Breast epithelium (tissue), 4 donors: ENCODE data around the gene GLIPR2. TPM values are rescaled to one million over a fixed set of nuclear protein-coding genes. Genes with fewer than 3 reads are reported as not detected.

ENCODE experiments used
- DNase-seq, 2 donors: peaks; one replicate each; pipeline ENCODE4 v3.0.0-alpha.2; 2019; ENCODE audit warnings: low spot score in 2 of 2
- H3K27ac ChIP-seq, 2 donors: fragments of 200-600 bp; sonication (generic) in 1 of 2; one replicate each; pipeline ENCODE4 v1.5.1; 2016 to 2019; ENCODE audit warnings: mild to moderate bottlenecking in 1 of 2
- H3K27me3 ChIP-seq, 2 donors: fragments of 200-600 bp; sonication (generic) in 1 of 2; one replicate each; pipeline versions ENCODE4 v1.5.1 to v1.6.0; 2017 to 2019; ENCODE audit warnings: control low read depth in 1 of 2, mild to moderate bottlenecking in 1 of 2
- H3K36me3 ChIP-seq: fragments of 200-600 bp; one replicate; pipeline ENCODE4 v1.5.1; 2019
- H3K4me1 ChIP-seq, 2 donors: fragments of 200-600 bp; sonication (generic); one replicate each; pipeline ENCODE4 v1.5.1; 2016 to 2019; ENCODE audit warnings: control low read depth in 1 of 2
- H3K4me3 ChIP-seq, 3 donors: fragments of 200-600 bp; sonication (generic); 1 replicate in 2 of 3; 2 replicates in 1 of 3; pipeline ENCODE4 v1.5.1; 2016 to 2019; ENCODE audit warnings: mild to moderate bottlenecking in 3 of 3, moderate library complexity in 2 of 3
- H3K9me3 ChIP-seq, 2 donors: fragments of 200-600 bp; sonication (generic) in 1 of 2; one replicate each; pipeline ENCODE4 v1.5.1; 2016 to 2019; ENCODE audit warnings: control low read depth in 1 of 2
- CTCF ChIP-seq, 3 donors: fragments of 450-650 bp; IDR thresholded peaks; one replicate each; pipeline ENCODE4 v1.5.1; 2016 to 2017; ENCODE audit warnings: antibody characterized with exemption in 3 of 3, mild to moderate bottlenecking in 3 of 3, moderate library complexity in 3 of 3
- POLR2A ChIP-seq: fragments of 450-650 bp; IDR thresholded peaks from one replicate; pipeline ENCODE4 v1.6.1; 2016; ENCODE audit warnings: antibody characterized with exemption, mild to moderate bottlenecking, moderate library complexity
- POLR2AphosphoS5 ChIP-seq, 3 donors: sonication (generic); formaldehyde crosslinking; IDR thresholded peaks; one replicate each; pipeline ENCODE4 v1.6.1; 2017; ENCODE audit warnings: antibody characterized with exemption in 3 of 3
- intact Hi-C: fragments of 100-400 bp; cut with DNase I; formaldehyde crosslinking; loops from one replicate; pipeline ENCODE4 v1.15.1; 2023; ENCODE audit warnings: low total_unique reads
- total RNA-seq, 3 donors: library from RNA; depleted of rRNA; stranded (reverse); fragments of >200 nt; gene quantifications; one replicate each; pipeline ENCODE4 v1.1.0, GENCODE V29; 2016

Gene GLIPR2
- total RNA-seq, 3 donors from 2014 or later = 16.5 to 57.4 (median 26.9) TPM

DNA sequence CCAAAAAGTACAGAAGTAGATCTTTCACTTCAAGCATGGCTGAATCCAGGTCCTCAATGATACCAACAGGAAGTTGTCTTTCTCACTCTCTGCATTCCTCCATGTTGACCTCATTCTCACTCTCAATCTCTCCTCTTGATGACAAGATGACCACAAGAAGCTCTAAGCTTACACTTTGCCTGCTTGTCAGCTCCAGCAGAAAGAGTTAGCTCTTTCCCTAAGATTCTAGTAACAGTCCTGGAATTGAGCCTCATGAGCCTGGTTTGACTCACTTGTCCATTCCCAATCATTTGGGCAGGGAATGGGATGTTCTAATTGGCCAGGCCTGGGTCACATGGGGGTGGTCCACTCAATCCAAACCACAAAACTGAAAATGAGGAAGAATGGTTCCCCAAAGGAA lies 50.9 kb downstream of the GLIPR2 start:
- no peak for DNase-seq
- no peak overlapping the region for H3K4me3 ChIP-seq
- H3K4me1 ChIP-seq = peaks cover 3 to 9% of the 10 kb centered on the region in 2 donors
- no peak overlapping the region for H3K27ac ChIP-seq
- H3K9me3 ChIP-seq = no peaks in the 10 kb centered on the region
- no peaks in the 10 kb centered on the region for H3K36me3 ChIP-seq
- intact Hi-C loops = no loop called here
- no peaks in the 10 kb centered on the region for H3K27me3 ChIP-seq
- TF ChIP-seq POLR2AphosphoS5 (IDR thresholded peaks at IDR 0.05) (no peak), POLR2A (no peak)

GRCh38 chr9:36188212-36188611 lies 51.7 kb downstream of the GLIPR2 start:
- Histone ChIP-seq H3K4me3 (no peak overlapping the region), H3K36me3 (no peaks in the 10 kb centered on the region), H3K4me1 (peaks cover 8 to 14% of the 10 kb centered on the region in 2 donors), H3K9me3 (no peaks in the 10 kb centered on the region), H3K27me3 (no peaks in the 10 kb centered on the region), H3K27ac (no peak overlapping the region)
- intact Hi-C loops = no loop called here
- DNase-seq = no peak
- TF ChIP-seq CTCF (IDR thresholded peaks at IDR 0.05) (no peak), POLR2A (no peak), POLR2AphosphoS5 (IDR thresholded peaks at IDR 0.05) (no peak)

DNA sequence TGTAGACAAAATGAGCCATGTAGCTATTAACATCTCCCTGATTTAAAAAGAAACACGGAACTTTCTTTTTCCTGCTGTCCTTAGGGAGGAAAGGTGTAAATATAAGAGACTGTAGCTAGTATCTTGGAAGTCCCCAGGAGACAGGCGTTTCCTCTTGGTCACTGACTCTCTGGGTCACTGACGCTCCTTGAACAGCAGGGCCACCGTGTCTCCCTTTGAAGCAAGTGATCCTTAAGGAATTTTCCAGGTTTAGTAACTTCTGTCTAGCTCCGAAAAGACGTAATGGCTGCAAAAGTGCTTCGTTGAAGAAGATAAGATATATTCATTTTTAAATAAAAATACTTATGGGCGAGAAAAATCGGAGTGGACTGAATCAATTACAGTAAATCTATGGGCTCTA lies 53.4 kb downstream of the GLIPR2 start:
- H3K27me3 ChIP-seq = no peaks in the 10 kb centered on the region
- H3K27ac ChIP-seq = peak overlapping the region; percentile 2 to 91
- H3K9me3 ChIP-seq = no peaks in the 10 kb centered on the region
- no peak for DNase-seq
- H3K36me3 ChIP-seq = no peaks in the 10 kb centered on the region
- peaks cover 8 to 24% of the 10 kb centered on the region in 2 donors for H3K4me1 ChIP-seq
- no peak for TF ChIP-seq CTCF (IDR thresholded peaks at IDR 0.05)
- TF ChIP-seq POLR2AphosphoS5 (IDR thresholded peaks at IDR 0.05) = no peak
- TF ChIP-seq POLR2A = no peak
- peak overlapping the region; percentile 69 to 98 (median 83) for H3K4me3 ChIP-seq
- intact Hi-C loops = no loop called here

DNA sequence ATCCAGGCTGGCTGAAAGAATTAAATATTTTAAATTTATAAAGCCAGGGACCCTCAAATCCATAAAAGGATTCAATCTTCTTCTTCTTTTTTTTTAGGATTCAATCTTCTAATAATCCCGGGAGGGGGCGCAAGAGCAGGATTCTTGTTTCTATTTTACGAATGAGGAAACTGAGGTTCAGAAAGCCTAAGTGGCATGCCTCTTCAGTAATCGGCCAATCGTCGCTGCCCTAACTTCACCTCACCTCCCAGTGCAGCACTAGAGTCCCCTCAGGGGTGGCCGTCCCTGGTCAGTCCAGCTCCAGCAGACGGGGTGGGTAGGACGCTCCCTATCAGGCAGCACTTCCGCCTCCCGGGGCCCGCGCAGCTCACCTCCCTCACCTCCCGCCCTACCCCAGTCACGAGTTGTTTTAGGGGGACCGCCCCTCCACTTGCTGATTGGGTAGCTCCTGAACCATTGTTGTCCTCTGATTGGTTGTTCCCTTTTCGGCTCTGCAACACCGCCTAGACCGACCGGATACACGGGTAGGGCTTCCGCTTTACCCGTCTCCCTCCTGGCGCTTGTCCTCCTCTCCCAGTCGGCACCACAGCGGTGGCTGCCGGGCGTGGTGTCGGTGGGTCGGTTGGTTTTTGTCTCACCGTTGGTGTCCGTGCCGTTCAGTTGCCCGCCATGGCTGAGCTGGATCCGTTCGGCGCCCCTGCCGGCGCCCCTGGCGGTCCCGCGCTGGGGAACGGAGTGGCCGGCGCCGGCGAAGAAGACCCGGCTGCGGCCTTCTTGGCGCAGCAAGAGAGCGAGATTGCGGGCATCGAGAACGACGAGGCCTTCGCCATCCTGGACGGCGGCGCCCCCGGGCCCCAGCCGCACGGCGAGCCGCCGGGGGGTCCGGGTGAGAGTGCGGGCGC lies 54.1 kb downstream of the GLIPR2 start, which contains the start of gene CLTA:
TSS of gene CLTA (plus strand) at position 534 of the 902 bp plus-strand sequence. CDS start at position 670, 136 bp downstream.
- DNase-seq = peak; percentile 95 to 99
- Histone ChIP-seq H3K4me3 (peak within 1 kb of the TSS; percentile 69 to 98 (median 83)), H3K36me3 (no peaks in the 10 kb centered on the region), H3K4me1 (peaks cover 8 to 26% of the 10 kb centered on the region in 2 donors), H3K27ac (peak within 1 kb of the TSS; percentile 86 to 91), H3K9me3 (no peaks in the 10 kb centered on the region), H3K27me3 (no peaks in the 10 kb centered on the region)
- TF ChIP-seq POLR2A (peak; percentile 61), CTCF (IDR thresholded peaks at IDR 0.05) (peak; percentile 41 to 65 (median 60)), POLR2AphosphoS5 (IDR thresholded peaks at IDR 0.05) (peak; percentile 82 to 96 (median 94))
- intact Hi-C loops = no loop called here

DNA sequence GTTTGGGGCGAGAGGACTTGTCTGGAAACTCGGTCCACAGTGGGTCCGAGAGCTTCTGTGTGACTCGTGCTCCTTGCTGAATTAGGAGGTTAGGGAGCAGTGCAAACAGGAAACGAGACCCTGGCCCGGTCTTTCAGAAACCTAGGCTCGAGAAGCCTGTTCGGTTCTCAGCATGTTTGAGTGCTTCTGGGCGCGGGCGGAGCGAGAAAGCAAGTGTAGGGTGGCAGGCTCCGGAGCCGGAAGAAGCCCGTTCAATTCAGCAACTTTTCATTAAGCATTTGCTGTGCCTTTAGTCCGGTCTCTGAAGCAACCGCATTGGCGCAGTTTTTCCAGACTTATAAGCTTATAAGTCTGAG lies 54.7 kb downstream of the GLIPR2 start:
- peak overlapping the region; percentile 86 to 91 for H3K27ac ChIP-seq
- intact Hi-C loops = no loop called here
- peak overlapping the region; percentile 69 to 98 (median 83) for H3K4me3 ChIP-seq
- H3K36me3 ChIP-seq = no peaks in the 10 kb centered on the region
- no peaks in the 10 kb centered on the region for H3K9me3 ChIP-seq
- no peak for DNase-seq
- peaks cover 8 to 26% of the 10 kb centered on the region in 2 donors for H3K4me1 ChIP-seq
- TF ChIP-seq POLR2A (no peak), CTCF (IDR thresholded peaks at IDR 0.05) (no peak)
- no peaks in the 10 kb centered on the region for H3K27me3 ChIP-seq
